NCI-H524 (cell line): Measurements from ENCODE around the gene DNAJC16.
"Not testable (repeated sequence)": the region's sequence is repeated elsewhere in the genome, so short reads cannot be mapped to it uniquely, and the experiment has no call there.

ENCODE experiments used
- DNase-seq, 2 experiments: peaks; one replicate each; lab custom pipeline; 2025; lab: John Stamatoyannopoulos, UW

Gene DNAJC16

GRCh38 chr1:15583016-15583706 is 56.5 kb downstream of the DNAJC16 start:
- peak; percentile 20 to 71 for DNase-seq

GRCh38 chr1:15584489-15585363 is 58.1 kb downstream of the DNAJC16 start, which contains the start of gene AGMAT:
AGMAT (minus strand) TSS chr1:15585051; CDS start chr1:15584967, 84 bp downstream.
- no peak for DNase-seq

- DNase-seq, result no peak
Observed at GRCh38 chr1:15592285-15592684, 65.6 kb downstream of the DNAJC16 start.

GRCh38 chr1:15595809-15596617 is 69.4 kb downstream of the DNAJC16 start:
- DNase-seq, result no peak

- no peak for DNase-seq
Observed at GRCh38 chr1:15598436-15598835, 71.8 kb downstream of the DNAJC16 start.

- DNase-seq, result peak; percentile 89 to 97
Observed at GRCh38 chr1:15603050-15603965, 76.7 kb downstream of the DNAJC16 start.

DNA sequence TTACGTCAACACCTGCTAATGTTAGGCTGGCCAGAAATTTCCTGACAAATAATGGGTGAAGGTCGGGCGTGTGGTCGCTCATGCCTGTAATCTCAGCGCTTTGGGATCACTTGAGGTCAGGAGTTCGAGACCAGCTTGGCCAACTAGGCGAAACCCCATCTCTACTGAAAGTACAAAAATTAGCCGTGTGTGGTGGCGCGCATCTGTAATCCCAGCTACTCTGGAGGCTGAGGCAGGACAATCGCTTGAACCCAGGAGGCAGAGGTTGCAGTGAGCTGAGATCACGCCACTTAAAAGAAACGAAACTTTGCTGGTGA is 77.3 kb downstream of the DNAJC16 start:
- not testable (repeated sequence) for DNase-seq

DNA sequence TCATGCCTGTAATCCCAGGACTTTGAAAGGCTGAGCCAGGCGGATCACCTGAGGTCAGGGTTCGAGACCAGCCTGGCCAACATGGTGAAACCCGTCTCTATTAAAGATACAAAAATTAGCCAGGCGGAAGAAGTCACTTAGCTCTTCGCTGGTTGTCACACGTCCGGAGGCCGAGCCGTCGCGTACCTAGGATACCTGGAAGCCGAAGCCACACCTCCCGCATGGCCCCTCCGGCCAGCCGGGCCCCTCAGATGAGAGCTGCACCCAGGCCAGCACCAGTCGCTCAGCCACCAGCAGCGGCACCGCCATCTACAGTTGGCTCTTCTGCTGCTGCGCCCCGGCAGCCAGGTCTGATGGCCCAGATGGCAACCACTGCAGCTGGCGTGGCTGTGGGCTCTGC is 77.8 kb downstream of the DNAJC16 start:
- not testable (repeated sequence) for DNase-seq

GRCh38 chr1:15605398-15606383 is 79.0 kb downstream of the DNAJC16 start:
- no peak for DNase-seq

- DNase-seq, result no peak
Observed at GRCh38 chr1:15609631-15610030, 83.0 kb downstream of the DNAJC16 start.

DNA sequence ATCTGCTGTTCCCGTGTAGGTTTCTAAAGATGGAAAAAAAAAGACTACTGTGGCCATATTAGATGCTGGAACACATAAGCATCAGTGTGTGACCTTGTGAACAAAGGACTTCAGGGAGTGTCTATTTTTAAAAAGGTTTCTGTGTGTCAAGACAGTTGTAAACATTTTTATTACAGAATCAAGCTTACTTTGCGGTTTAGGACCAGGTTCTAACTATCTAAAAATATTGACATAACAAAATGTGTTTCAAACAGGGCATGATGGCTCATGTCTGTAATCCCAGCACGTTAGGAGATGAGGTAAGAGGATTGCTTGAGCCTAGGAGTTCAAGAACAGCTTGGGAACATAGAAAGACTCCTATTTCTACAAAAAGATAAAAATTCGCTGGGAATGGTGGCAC is 83.5 kb downstream of the DNAJC16 start:
- DNase-seq, result no peak

- DNase-seq, result peak in 1 of 2 experiments; percentile 38
Observed at GRCh38 chr1:15616373-15617172, 89.9 kb downstream of the DNAJC16 start.

DNA sequence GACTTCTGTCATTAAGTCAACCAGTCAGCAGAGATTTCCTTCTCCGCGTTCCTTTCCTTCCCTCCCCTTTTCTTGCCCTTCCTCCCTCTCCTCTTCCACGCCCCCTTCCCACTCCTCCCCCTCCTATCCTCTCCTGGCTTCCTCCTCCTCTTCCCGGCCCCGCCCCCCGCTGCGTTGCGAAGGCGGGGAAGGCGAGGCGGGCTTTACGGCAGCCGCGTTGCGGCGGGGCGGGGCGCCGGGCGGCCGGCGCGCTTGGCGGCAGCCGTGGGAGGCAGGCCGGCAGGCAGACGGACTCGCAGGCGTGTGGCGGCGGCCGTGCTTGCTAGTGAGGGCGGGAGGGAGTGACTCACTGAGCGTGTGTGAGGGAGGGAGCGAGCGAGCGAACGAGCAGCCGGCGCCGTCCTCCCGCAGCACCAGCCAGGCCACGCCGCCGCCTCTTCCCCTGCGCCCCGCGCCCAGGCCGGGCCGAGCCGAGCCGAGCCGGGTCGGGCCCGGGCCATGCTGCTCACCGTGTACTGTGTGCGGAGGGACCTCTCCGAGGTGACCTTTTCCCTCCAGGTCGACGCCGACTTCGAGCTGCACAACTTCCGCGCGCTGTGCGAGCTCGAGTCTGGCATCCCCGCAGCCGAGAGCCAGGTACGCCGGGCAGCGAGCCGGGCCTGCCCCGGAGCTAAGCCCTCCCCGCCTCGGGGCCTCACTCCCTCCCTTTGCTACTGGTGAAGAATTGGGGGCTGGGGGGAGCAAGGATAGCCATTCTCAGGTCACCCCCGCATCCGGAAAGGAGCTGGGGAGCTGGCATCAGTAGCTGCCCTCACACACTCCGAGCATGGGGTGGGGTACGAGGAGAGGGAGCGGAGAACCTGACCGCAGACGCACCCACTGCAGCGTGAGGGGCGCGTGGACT is 90.8 kb downstream of the DNAJC16 start, which contains the start of gene DDI2:
Gene DDI2, plus strand, starts transcription at position 286 of the 904 bp plus-strand sequence. Its CDS starts 213 bp downstream, at position 499.
- DNase-seq, result peak; percentile 94 to 95

GRCh38 chr1:15618077-15618654 is 91.5 kb downstream of the DNAJC16 start:
- no peak for DNase-seq

DNA sequence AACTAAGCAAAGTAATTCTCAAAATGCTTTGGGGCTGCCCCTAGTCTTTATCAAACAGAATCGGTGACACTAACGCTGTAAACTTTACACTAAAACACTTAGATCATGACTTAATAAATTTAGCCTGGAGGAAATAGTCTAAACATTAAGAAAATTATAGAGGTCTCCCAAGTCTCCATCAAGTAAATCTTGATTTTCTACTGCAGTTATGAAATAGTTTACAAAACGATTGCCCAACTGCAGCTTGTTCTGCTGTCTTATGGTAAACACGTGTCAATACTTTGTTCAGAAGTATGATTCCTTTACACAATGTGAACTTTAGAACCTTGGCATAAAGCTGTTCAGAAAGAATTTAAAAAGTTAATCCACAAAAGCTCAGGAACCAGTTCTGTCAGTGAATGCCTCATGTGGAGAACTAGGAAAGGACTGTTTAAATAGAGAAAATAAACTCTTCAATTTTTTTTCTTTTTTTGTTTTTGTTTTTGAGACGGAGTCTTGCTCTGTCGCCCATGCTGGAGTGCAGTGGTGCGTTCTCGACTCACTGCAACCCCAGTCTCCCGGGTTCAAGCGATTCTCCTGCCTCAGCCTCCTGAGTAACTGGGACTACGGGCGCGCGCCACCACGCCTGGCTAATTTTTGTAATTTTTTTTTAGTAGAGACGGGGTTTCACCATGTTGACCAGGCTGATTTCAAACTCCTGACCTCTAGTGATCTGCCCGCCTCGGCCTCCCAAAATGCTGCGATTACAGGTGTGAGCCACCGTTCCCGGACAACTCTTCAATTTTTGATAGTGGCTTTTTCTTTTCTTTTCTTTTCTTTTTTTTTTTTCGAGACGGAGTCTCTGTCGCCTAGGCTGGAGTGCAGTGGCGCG is 92.2 kb downstream of the DNAJC16 start:
- no peak for DNase-seq

- no peak for DNase-seq
Observed at GRCh38 chr1:15620155-15620545, 93.5 kb downstream of the DNAJC16 start.
